GM21367 (cell line): ENCODE data around the gene KIF11.

Experiments
- ATAC-seq: cut with Tn5 transposase; IDR thresholded peaks from one replicate; pipeline ENCODE4 v1.9.1; 2021; ENCODE audit not compliant: unreplicated experiment

The KIF11 gene

GRCh38 chr10:92699518-92700381 is 106.8 kb downstream of the KIF11 start:
- no peak for ATAC-seq

GRCh38 chr10:92702301-92702916 is 109.5 kb downstream of the KIF11 start:
- ATAC-seq: no peak
